Fibroblast of skin of left biceps (primary cell): ENCODE data around the gene RIMKLA.
A peak's percentile ranks its signal among the peaks of the same experiment; 100 is the strongest.

Source experiments
- DNase-seq, 2 experiments: peaks; one replicate each; pipeline ENCODE4 v3.0.0-alpha.2; 2013; ENCODE audit warnings: low read depth in 2 of 2

The RIMKLA gene, protein sequence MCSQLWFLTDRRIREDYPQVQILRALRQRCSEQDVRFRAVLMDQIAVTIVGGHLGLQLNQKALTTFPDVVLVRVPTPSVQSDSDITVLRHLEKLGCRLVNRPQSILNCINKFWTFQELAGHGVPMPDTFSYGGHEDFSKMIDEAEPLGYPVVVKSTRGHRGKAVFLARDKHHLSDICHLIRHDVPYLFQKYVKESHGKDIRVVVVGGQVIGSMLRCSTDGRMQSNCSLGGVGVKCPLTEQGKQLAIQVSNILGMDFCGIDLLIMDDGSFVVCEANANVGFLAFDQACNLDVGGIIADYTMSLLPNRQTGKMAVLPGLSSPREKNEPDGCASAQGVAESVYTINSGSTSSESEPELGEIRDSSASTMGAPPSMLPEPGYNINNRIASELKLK

DNA sequence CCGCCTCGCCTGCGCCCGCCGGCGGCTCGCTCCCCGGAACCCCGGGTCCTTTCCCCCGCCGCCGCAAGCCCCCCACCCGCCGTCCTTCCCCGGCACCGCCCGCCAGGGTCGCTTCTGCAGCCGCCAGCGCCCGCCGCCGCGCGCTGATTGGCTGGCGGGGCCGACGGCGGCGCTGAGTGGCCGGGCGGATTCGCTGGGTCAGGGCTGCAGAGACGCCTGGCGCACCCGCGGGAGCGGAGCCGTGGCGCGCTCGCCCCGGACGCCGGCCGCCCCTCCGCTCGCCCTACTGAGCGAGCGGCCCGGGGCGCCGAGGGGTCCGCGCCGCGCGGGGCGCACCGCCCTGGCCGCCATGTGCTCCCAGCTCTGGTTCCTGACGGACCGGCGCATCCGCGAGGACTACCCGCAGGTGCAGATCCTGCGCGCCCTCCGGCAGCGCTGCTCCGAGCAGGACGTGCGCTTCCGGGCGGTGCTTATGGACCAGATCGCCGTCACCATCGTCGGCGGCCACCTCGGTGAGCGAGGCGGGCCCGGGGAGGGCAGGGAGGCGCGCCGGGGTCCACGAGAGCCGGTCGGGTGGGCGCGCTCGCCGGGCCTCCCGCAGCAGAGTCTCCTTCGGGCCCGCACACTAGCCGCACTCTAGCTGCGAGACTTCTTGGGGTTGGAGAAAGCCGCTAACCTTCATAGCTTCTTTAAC, at the start of gene RIMKLA:
Gene RIMKLA, plus strand, starts transcription at position 207 of the 694 bp plus-strand sequence. Its CDS starts 143 bp downstream, at position 350.
- no peak for DNase-seq

DNA sequence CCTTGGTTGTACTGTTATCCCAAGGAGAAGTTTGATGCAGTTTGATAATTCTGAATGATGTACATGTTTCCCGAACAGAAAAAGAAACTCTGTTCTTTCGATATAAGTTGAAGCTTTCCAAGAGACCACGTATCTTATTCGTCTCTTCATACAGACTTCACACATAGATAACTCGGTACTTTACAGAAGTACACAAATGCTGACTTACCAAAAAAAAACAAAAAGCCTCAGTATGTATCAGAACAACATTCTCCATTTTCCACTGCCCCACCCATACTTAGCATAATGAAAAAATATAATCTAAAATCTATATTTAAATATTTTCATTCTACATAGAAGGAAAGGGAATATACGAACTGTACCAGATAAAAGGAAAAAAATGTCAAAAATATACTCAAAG, 47.7 kb upstream of the RIMKLA start:
- no peak for DNase-seq

DNA sequence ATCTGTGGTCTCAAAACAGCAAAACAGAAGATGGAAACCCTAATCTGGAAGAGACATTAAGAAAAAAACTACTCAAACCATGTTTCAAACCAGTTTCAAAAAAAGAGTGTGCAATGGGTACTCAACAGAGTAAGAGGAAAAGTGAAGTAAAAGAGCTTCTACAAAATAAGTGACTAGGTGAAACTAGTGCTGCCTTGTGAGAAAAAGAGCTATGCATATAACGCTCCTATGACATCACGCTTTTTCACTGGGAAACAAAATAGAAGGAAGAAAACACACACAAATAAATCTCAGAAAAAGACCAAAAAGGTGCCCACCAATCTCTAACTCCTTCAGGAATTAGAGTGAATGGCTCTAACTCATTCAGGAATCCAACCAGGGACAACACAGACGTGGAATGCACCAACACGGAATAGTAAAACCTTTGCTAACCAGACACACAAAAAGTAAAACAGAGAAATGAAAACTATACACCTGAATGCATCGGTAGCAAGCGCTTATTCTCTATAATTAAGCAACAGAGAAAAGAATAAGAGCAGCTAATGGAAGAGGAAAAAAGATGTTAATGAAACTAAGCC, 46.8 kb upstream of the RIMKLA start:
- no peak for DNase-seq

DNA sequence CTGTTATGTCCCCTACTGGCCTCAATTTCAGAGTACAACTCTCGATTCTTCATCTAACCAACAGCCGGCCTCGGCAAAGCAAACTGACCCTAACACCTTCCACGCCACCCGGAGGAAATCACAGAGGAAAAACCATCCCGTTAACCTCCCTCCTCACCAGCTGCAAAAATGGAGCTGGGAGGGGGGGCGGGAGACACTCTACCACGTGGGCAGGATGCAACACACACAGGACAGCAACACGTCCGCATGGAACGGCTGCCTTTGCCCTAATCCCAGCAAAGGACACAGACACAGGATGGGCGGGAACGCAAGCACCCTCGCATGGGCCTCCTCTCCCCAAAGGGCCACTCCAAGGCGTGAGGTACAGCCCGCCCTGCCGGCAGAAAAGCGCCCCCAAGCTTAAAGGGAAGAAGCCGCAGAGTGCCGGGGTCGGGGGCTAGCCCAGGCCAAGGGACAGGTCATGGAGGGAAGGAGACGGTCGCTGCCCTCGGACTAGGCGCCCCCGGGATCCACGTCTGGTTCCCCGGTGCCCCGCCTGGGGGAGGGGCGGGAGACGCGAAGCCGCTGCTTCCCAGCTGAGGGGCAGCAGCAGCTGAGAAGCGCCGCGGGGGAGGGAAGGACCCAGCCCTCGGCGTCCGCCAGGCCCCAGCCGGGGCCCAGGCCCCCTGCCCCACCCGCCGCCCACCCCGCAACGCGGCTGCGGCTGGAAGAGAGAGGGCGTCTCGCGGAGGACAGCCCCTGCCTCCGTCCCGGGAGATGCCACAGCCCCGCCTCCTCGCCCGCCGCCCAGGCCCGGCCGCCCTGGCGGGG, 46.1 kb upstream of the RIMKLA start:
- DNase-seq: no peak

DNA sequence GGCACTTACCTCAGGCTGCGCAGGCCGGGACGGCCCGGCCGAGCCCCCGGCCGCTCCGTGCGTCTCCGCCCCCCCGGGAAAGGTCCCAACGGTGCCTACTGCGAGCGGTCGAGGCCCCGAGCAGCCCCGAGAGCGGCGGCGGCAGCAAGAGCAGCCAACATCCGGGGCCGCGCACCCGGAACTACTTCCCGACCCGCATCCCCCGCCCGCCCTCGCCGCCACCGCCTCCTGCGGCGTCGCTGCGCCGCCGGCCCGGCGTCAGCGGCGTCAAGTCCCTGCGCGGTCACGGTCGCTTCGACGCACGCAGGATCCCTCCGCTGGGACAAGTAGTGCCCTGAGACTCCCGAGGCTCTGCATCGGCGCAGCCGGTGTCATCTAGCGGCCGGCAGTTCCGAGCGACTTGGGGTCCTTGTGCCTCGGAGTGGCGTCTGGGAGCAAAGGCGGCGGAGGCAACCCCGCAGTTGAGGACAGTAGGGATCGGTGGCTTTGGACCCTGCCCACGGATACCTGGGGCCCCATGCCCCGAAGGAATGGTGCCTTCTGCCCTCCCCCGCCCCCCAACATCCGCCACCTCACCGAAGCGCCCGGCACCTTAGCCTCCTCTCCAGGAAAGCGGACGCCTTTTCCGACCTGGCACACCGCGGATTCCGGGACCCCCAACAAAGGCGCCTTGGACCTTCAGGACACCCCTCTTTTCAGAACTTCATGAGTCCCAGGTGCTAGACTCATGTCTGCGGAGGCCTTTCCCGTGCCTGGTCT, 45.4 kb upstream of the RIMKLA start, which contains the start of gene FOXJ3:
Gene FOXJ3, minus strand, starts transcription at position 186 of the 759 bp plus-strand sequence. CDS start 24,142 bp downstream, outside the sequence.
- peak; percentile 92 to 93 for DNase-seq

DNA sequence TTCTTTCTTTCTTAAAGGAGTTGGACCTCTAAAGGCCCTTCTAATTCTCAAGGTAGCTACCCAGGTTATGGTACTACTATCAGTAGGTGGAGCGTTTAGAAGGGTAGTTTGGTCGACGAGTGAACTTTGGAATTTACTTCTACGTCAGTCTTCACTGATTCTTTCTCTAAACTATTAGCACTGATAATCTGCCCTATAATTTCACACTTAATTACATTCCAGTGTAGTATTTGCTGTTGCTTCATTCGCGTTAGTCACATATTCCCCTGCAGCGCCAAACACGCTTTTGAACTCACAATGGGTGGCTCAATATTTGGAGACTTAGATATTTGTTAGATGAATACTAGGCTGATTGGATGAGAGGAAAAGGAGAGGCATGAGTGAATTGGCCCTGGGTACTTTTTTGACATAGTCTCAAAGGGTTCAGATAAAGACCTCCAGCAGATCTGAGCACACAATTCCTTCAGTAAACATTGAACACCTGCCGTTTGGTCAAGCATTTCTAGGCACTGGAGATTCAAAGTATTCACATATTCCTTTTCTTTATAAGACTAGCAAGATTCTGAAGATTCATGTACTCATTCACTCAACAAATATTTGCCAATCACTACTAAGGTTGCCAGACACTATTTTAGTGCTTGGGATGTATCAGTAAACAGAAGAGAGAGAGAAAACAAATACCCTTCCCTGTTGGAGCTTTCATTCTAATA, 44.6 kb upstream of the RIMKLA start:
- no peak for DNase-seq

DNA sequence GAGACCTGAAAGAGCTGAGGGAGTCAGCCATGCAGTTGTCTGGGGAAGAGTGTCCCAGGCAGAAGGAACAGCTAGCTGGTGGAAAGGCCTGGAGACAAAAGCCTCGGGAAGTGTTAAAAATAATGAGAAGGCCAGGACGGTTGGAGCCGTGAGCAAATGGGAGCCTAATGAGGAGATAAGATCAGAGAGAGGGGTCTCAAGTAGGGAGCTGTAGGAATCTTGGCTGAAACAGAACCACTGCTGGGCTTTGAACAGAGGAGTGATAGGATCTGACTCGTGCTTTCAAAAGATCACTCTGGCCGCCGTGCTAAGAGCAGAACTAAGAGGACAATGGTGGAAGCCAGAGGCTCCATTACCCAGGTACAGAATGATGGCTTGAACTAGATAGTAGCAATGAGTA, 43.6 kb upstream of the RIMKLA start:
- DNase-seq: no peak

DNA sequence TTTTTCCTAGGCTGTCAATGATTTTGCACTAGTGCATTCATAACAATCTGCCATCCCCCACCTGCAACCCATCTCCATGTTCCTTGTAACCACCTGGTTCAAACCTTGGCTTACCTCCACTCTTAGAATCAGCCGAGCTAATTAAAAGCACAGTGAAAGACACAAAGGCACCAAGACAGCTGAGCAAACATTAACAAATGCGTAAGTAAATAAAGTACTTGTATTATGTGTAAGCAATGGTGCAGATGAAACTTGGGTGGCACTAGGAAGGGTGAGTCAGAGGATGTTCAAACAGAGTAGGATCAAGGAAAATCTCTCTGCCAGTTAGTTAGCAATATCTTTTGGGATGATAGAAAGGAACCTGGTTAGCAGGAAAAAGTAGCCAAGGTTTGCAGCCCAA, 40.5 kb upstream of the RIMKLA start:
- DNase-seq: no peak

DNA sequence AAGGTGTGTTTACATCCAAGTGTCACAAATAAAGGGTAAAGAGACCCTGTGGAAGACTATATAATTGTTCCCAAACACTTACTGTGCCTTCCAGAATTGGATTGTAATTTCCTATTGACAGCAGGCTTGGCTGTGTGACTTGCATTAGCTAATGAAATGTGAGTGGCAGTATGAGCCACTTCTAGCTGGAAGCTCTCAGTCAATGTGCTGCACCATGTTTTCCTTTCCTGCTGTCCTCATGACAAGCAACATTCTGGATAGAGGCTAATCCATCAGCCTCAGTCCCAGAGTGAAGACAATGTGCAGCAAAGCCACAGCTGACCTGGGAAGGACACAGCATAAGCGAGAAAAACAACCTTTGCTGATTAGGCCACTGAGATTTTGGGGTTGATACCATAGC, 39.7 kb upstream of the RIMKLA start:
- no peak for DNase-seq

DNA sequence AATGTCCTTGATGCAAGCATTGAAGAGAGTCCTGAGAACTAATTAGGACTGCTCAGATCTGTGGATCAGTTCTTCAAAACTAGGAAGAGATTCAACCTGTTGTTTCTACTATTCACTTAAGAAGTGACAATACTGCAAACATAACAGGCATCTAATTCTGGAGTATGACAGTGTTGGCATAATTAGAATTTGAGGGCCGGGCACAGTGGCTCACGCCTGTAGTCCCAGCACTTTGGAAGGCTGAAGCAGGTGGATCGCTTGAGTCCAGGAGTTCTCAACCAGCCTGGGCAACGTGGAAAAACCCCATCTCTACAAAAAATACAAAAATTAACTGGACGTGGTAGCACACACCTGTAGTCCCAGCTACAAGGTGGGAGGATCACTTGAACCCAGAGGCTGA, 37.5 kb upstream of the RIMKLA start:
- no peak for DNase-seq

DNA sequence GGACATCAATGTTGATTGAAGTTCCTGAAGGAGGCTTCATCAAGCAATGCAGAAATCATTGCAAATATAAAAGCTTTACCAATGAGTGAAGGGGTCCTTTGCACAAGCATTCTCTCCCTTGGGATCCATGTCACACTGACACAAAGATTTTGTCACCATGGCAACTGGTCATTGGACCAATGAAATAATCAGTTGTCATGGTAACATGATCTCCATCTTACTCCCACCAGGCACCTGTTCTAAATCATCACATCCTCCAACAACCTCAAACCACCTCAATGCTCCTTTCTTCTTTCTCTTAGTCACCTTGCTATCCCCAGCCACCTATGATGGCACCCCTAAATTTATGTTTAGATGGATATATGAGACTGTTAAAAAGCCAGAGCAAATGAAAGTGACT, 32.1 kb upstream of the RIMKLA start:
- no peak for DNase-seq

DNA sequence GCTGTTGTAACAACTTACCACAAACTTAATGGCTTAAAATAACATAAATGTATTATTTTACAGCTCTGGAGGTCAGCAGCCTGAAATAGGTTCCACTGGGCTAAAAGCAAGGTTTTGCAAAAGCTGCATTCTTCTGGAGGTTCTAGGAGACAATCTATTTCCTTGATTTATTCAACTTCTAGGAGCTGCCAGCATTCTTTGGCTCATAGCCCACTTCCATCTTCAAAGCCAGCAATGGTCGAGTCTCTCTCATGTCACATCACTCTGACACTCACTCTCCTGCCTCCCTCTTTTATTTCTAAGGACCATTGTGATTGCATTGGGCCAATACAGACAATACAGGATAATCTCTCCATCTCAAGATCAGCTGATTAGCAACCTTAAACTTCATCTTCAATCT, 30.5 kb upstream of the RIMKLA start:
- DNase-seq: no peak

DNA sequence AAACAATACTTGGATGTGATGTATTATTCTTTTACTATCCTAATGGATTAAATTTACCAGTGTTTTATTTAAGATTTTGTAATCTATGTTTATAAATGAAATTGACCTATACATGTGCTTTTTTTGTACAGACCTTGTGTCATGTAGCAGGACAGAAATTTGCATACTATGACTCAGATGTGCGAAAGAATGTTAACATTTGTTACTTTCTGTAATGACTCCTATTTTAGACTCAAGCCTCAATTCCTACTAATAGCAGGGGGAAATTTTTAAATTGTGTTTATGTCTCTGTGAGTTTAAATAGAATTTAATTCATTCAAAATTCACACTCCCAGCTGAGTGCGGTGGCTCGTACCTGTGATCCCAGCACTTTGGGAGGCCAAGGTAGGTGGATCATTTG, 21.8 kb upstream of the RIMKLA start:
- no peak for DNase-seq

DNA sequence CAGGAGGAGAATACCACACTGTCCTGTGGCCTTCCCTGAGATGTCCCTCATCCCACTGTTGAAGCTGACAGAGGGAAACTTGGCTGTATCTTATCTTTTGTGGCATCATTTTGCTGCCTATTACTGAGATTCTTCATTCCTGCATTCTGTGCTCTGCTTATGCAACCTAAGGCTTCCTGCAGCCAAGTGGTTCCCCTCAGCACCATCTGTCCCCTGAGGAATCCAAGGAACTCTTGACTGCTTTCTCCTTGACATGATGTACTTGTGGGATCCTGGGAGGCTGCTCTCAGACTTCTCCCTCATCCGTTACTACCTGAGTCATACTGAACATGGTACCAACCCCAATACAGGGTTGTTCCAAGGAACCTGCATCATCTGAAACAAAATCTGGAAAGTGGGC, 21.1 kb upstream of the RIMKLA start:
- no peak for DNase-seq

DNA sequence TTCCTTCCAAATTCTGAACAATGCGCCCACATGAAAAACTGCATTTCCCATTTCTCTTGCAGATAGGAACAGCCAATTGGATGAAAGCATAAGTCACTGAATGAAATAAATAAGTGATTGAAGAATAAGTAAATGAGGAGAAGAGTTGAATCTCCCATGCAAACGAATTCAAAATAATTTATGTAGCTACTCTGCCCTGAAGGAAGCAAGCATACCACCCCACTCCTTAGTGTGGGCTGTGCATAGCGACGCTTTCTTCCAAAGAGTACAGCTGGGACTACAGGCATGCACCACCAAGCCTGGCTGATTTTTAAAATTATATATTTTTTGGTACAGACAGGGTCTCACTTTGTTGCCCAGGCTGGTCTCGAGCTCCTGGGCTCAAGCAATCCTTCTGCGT, 16.5 kb upstream of the RIMKLA start:
- no peak for DNase-seq

DNA sequence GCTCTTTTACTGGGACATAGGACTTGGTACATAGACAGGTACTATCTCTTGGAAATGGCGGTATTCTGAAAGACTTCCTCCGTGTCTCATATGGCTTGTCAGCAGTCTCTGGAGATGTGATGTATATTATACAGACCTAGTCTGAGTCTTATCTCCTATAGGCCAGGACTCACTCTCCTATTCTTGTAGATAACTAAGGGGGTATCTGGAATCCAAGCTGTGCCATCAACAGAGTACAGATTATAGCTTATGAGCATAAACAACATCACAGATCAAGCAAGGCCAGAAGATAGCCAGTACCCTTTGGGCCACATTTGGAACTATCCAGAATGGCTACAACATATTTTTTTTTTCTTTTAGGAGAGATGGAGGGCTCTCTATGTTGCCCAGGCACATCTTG, 16.1 kb upstream of the RIMKLA start:
- no peak for DNase-seq

DNA sequence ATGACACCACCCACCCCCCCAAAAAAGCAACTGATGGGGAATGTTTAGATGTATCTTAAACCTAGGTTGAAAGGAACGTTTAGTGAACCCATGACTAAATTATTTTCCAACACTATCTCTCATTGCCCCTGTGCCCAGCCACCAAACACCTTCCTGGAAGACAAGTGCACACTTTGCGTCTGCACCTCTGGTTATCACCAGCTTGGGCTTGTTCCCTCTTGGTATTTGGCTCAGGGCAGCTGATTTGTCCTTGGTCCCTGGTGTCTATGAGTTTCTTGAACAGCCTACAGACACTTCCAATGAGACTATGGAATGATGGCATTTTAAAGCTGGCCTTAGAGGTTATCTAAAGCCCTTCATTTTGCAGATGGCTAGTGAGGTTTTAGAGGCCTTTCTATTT, 15.5 kb upstream of the RIMKLA start:
- no peak for DNase-seq

DNA sequence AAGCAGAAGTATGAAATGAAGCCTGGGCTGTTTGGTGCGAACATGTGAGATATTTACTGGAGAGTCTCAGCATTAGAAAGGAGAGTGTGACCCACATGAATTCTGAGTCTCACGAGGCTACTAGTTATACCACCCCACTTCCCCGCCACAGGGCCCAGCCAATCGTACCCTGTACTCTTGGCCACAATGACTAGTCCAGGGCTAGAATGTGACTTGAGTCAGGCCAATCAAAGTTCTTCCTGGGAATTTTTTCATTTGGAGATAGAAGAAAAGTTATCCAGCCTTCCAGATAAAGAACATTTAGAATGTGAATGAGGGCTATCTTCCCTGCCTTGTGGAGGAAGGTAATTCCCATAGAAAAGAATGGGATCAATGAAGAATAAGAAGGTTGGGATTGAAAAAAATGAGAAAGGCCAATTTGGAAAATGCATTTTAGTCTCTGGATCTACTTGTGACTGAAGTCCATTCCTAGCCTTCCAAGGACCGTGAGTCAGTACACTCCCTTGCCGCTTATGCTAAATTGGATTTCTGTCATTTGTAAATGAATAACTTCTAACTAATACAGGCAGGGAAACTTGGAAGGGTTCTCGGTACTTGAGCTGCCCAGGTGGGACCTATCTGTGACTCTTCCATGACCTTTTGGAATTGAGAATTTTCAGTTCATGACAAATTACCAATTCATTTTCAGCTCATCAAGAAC, 12.3 kb upstream of the RIMKLA start:
- no peak for DNase-seq

DNA sequence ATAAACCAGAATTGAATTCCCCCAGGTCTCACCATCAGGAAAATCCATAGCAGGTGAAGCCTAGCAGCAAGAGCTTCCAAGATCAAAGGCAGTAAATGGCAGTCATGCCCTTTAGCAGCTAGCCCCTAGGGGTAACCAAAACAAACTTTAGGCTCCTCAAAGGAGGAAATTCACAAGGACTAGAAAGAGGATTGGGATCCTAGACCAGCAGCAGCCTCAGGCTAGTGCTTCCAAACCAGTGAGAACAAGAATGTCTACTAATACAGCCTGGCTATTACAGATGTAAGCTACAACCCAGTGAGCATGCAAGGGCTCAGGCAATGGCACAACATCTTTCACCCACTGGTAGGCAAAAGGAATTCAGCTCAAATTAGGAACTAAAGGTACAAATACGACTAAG, 11.1 kb upstream of the RIMKLA start:
- DNase-seq: no peak
